Activated T-helper 17 cell treated with anti-CD3 and anti-CD28 coated beads, Interleukin-2, amount 50 U/mL, for 72 hours (primary cell): Measurements from ENCODE around the gene RHOD. TPM values are rescaled to one million over a fixed set of nuclear protein-coding genes. Genes with fewer than 3 reads are reported as not detected.

ENCODE experiments used
- ATAC-seq: fragments of 150-1000 bp; cut with Tn5 transposase; replicated peaks from 2 replicates; pipeline ENCODE4 v1.10.0; 2021; ENCODE audit warnings: mild to moderate bottlenecking, moderate library complexity
- H3K27ac Mint-ChIP-seq: one replicate; pipeline ENCODE4 v1.8.0; 2022; ENCODE audit warnings: mixed read lengths
- H3K27me3 Mint-ChIP-seq: one replicate; pipeline ENCODE4 v1.8.0; 2022; ENCODE audit warnings: mixed read lengths
- H3K36me3 Mint-ChIP-seq: one replicate; pipeline ENCODE4 v1.8.0; 2022; ENCODE audit warnings: low read depth, mild to moderate bottlenecking, mixed read lengths
- H3K4me1 Mint-ChIP-seq: one replicate; pipeline ENCODE4 v1.8.0; 2022; ENCODE audit warnings: mixed read lengths
- H3K4me3 Mint-ChIP-seq: one replicate; pipeline ENCODE4 v1.8.0; 2022; ENCODE audit warnings: mild to moderate bottlenecking, mixed read lengths
- H3K9me3 Mint-ChIP-seq: one replicate; pipeline ENCODE4 v1.8.0; 2022; ENCODE audit warnings: mixed read lengths
- total RNA-seq, 2 donors: library from RNA; stranded (reverse); gene quantifications; one replicate each; pipeline ENCODE4 v1.2.3, GENCODE V29; 2022

The RHOD gene
- total RNA-seq = 1 to 10 TPM in 1 of 2 donors, under 1 TPM in 1; 0.22 to 1.2 TPM

- peak; percentile 70 for ATAC-seq
- no peak within 1 kb of the TSS for H3K27ac Mint-ChIP-seq
- peaks cover 6% of the 10 kb centered on the region for H3K4me1 Mint-ChIP-seq
- H3K27me3 Mint-ChIP-seq = peaks cover 3% of the 10 kb centered on the region
- no peaks in the 10 kb centered on the region for H3K9me3 Mint-ChIP-seq
- no peaks in the 10 kb centered on the region for H3K36me3 Mint-ChIP-seq
- H3K4me3 Mint-ChIP-seq = peak within 1 kb of the TSS; percentile 60
Observed at GRCh38 chr11:67056267-67057204, at the start of gene RHOD. TSS of gene RHOD (plus strand) at chr11:67056847. CDS start at chr11:67056903, 56 bp downstream.

- no peak overlapping the region for H3K27ac Mint-ChIP-seq
- no peaks in the 10 kb centered on the region for H3K9me3 Mint-ChIP-seq
- no peaks in the 10 kb centered on the region for H3K36me3 Mint-ChIP-seq
- no peak overlapping the region for H3K4me3 Mint-ChIP-seq
- H3K4me1 Mint-ChIP-seq = no peaks in the 10 kb centered on the region
- H3K27me3 Mint-ChIP-seq = no peaks in the 10 kb centered on the region
- ATAC-seq = no peak
Observed at GRCh38 chr11:67007126-67007525, 49.5 kb upstream of the RHOD start.

- Mint-ChIP-seq H3K4me3 (no peak overlapping the region), H3K27me3 (no peaks in the 10 kb centered on the region), H3K4me1 (no peaks in the 10 kb centered on the region), H3K27ac (no peak overlapping the region), H3K36me3 (no peaks in the 10 kb centered on the region), H3K9me3 (no peaks in the 10 kb centered on the region)
- no peak for ATAC-seq
Observed at GRCh38 chr11:67010296-67010905, 46.2 kb upstream of the RHOD start.

GRCh38 chr11:67013511-67014045 is 43.1 kb upstream of the RHOD start:
- H3K9me3 Mint-ChIP-seq = no peaks in the 10 kb centered on the region
- ATAC-seq = no peak
- no peaks in the 10 kb centered on the region for H3K27me3 Mint-ChIP-seq
- H3K27ac Mint-ChIP-seq = no peak overlapping the region
- H3K4me1 Mint-ChIP-seq = no peaks in the 10 kb centered on the region
- no peak overlapping the region for H3K4me3 Mint-ChIP-seq
- no peaks in the 10 kb centered on the region for H3K36me3 Mint-ChIP-seq

- Mint-ChIP-seq H3K4me3 (no peak overlapping the region), H3K27me3 (peaks cover 2% of the 10 kb centered on the region), H3K9me3 (peaks cover 3% of the 10 kb centered on the region), H3K4me1 (no peaks in the 10 kb centered on the region), H3K27ac (no peak overlapping the region), H3K36me3 (no peaks in the 10 kb centered on the region)
- no peak for ATAC-seq
Observed at GRCh38 chr11:67014343-67014742, 42.3 kb upstream of the RHOD start.

GRCh38 chr11:67015048-67015447 is 41.6 kb upstream of the RHOD start:
- no peak overlapping the region for H3K27ac Mint-ChIP-seq

GRCh38 chr11:67016550-67016949 is 40.1 kb upstream of the RHOD start:
- Mint-ChIP-seq H3K27ac (no peak overlapping the region), H3K4me1 (peaks cover 4% of the 10 kb centered on the region), H3K36me3 (no peaks in the 10 kb centered on the region), H3K9me3 (peaks cover 3% of the 10 kb centered on the region), H3K4me3 (no peak overlapping the region), H3K27me3 (peaks cover 2% of the 10 kb centered on the region)
- ATAC-seq = no peak

More at GRCh38 chr11:67015048-67015447, 41.6 kb upstream of the RHOD start:
- H3K36me3 Mint-ChIP-seq = no peaks in the 10 kb centered on the region
- H3K4me3 Mint-ChIP-seq = no peak overlapping the region
- H3K27me3 Mint-ChIP-seq = peaks cover 2% of the 10 kb centered on the region
- peaks cover 3% of the 10 kb centered on the region for H3K9me3 Mint-ChIP-seq
- no peak for ATAC-seq
- no peaks in the 10 kb centered on the region for H3K4me1 Mint-ChIP-seq

- Mint-ChIP-seq H3K4me3 (no peak overlapping the region), H3K9me3 (peaks cover 3% of the 10 kb centered on the region), H3K36me3 (no peaks in the 10 kb centered on the region), H3K27me3 (peaks cover 18% of the 10 kb centered on the region), H3K27ac (no peak overlapping the region), H3K4me1 (peaks cover 20% of the 10 kb centered on the region)
- peak; percentile 61 for ATAC-seq
Observed at GRCh38 chr11:67020949-67021348, 35.7 kb upstream of the RHOD start.

GRCh38 chr11:67022341-67022933 is 34.2 kb upstream of the RHOD start:
- H3K4me1 Mint-ChIP-seq = peaks cover 20% of the 10 kb centered on the region
- peaks cover 18% of the 10 kb centered on the region for H3K27me3 Mint-ChIP-seq
- peak overlapping the region; percentile 38 for H3K4me3 Mint-ChIP-seq
- H3K36me3 Mint-ChIP-seq = no peaks in the 10 kb centered on the region
- no peak overlapping the region for H3K27ac Mint-ChIP-seq
- H3K9me3 Mint-ChIP-seq = peaks cover 3% of the 10 kb centered on the region
- ATAC-seq = no peak

GRCh38 chr11:67022961-67023956 is 33.4 kb upstream of the RHOD start, which contains the start of gene SYT12:
TSS of gene SYT12 (plus strand) at chr11:67023134. CDS start at chr11:67030145, 7,011 bp downstream.
- peaks cover 18% of the 10 kb centered on the region for H3K27me3 Mint-ChIP-seq

GRCh38 chr11:67023957-67024353 is 32.7 kb upstream of the RHOD start:
- H3K36me3 Mint-ChIP-seq = no peaks in the 10 kb centered on the region
- H3K27me3 Mint-ChIP-seq = peaks cover 15% of the 10 kb centered on the region
- no peak overlapping the region for H3K27ac Mint-ChIP-seq
- H3K4me1 Mint-ChIP-seq = peaks cover 20% of the 10 kb centered on the region
- no peak for ATAC-seq
- H3K4me3 Mint-ChIP-seq = peak overlapping the region; percentile 67
- H3K9me3 Mint-ChIP-seq = peaks cover under 1% of the 10 kb centered on the region

More at GRCh38 chr11:67022961-67023956, 33.4 kb upstream of the RHOD start, which contains the start of gene SYT12:
- Mint-ChIP-seq H3K4me3 (peak within 1 kb of the TSS; percentile 67), H3K4me1 (peaks cover 20% of the 10 kb centered on the region), H3K36me3 (no peaks in the 10 kb centered on the region), H3K27ac (no peak within 1 kb of the TSS), H3K9me3 (peaks cover 3% of the 10 kb centered on the region)
- no peak for ATAC-seq

GRCh38 chr11:67024410-67024809 is 32.2 kb upstream of the RHOD start:
- Mint-ChIP-seq H3K36me3 (no peaks in the 10 kb centered on the region), H3K9me3 (no peaks in the 10 kb centered on the region)

GRCh38 chr11:67024966-67025365 is 31.7 kb upstream of the RHOD start:
- ATAC-seq = peak; percentile 15
- Mint-ChIP-seq H3K27me3 (peaks cover 15% of the 10 kb centered on the region), H3K9me3 (no peaks in the 10 kb centered on the region)

More at GRCh38 chr11:67024410-67024809, 32.2 kb upstream of the RHOD start:
- peak overlapping the region; percentile 67 for H3K4me3 Mint-ChIP-seq
- H3K4me1 Mint-ChIP-seq = peaks cover 20% of the 10 kb centered on the region
- H3K27ac Mint-ChIP-seq = no peak overlapping the region
- peaks cover 15% of the 10 kb centered on the region for H3K27me3 Mint-ChIP-seq
- peak; percentile 70 for ATAC-seq

More at GRCh38 chr11:67024966-67025365, 31.7 kb upstream of the RHOD start:
- Mint-ChIP-seq H3K36me3 (no peaks in the 10 kb centered on the region), H3K27ac (no peak overlapping the region), H3K4me3 (peak overlapping the region; percentile 67), H3K4me1 (peaks cover 20% of the 10 kb centered on the region)
